ENCODE measurements around the gene PIAS1.
A peak's percentile ranks its signal among the peaks of the same experiment; 100 is the strongest.
"Not testable (repeated sequence)": the region's sequence is repeated elsewhere in the genome, so short reads cannot be mapped to it uniquely, and the experiment has no call there.

The PIAS1 gene

DNA sequence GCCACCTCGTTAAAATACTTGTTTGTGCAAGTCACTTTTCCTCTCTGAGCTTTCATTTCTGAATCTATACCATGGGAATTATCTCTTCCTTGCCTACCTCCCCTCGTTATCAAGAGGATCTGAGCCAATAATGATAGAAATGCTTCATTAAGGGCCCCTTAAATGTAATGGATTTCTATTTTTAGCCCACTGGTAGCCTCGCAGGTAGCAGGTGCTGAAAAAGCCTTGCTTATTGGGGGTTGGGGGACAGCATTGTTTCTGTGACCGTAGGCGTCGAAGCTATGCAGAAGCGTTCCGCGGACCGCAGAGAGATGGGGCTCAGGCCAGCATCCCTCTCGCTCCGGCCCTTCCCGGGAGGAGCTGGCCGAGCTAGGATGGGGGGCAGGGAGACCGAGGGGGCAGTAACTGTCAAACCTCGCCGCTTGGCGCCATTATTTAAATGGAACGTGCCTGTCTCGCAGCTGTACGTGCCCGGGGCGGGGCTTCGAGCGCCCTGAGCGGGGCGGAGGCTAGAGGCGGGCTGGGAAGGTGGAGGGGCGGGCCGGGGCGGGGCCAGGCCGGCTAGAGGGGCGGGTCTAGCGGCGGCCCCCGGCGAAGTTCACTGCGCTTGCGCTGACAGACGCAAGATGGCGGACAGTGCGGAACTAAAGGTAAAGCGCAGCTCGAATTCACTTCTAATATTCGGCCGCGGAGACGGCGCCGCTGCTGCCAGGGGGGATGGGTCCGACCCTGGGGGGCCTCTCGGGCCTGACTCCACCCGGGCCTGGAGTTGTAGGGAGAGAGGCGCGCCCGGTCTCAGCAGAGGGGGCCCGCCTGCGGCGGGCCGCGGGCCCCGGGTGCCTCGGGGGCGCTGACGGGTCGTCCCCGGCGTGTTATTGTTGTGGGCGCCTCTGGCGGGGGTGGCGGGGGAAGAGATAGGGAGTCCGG is at the start of gene PIAS1:
Gene PIAS1 (plus strand): TSS at position 615 of the 927 bp plus-strand sequence. CDS start 12 bp downstream, at position 627.
- peak; percentile 90 for DNase-seq

DNA sequence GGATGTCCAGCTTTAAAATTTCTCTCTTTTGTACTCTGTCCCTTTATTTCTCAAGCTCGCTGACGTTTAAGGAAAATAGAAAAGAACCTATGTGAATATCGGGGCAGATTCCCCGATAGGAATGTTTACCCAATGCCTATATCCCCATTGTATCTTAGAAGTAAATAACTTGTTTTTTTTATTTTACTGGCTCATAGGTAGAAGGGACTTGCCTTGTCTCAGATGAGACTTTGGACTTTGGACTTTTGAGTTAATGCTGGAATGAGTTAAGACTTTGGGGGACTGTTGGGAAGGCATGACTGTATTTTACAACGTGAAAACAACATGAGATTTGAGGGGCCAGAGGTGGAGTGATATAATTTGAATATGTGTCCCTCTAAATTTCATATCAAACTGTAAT is 46.5 kb upstream of the PIAS1 start:
- DNase-seq, result not testable (repeated sequence)

DNA sequence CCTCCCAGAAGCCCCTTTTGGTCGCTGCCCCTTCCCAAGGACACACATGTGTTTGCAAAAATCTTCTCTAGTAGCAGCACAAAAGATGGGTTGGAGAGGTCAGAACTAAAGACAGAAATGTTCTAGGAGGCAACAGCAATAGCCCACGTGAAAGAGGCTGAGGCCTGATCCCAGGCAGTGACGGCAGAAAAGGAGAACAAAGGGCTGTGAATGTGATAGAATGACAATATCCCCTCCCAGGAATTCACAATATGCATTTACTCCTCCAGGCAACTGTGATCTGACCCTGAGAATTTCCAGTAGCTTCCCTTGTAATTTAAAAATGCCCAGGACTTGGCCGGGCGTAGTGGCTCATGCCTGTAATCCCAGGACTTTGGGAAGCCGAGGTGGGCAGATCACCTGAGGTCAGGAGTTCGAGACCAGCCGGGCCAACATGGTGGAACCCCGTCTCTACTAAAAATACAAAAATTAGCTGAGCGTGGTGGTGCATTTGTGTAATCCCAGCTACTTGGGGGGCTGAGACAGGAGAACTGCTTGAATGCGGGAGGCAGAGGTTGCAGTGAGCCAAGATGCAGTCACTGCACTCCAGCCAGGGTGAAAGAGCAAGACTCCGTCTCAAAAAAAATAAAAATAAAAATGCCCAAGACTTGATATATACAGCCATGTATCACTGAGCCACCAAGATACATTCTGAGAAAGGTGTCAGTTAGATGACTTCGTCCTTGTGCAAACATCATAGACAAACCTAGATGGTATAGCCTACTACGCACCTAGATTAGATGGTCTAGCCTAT is 43.6 kb upstream of the PIAS1 start:
- no peak for DNase-seq

DNA sequence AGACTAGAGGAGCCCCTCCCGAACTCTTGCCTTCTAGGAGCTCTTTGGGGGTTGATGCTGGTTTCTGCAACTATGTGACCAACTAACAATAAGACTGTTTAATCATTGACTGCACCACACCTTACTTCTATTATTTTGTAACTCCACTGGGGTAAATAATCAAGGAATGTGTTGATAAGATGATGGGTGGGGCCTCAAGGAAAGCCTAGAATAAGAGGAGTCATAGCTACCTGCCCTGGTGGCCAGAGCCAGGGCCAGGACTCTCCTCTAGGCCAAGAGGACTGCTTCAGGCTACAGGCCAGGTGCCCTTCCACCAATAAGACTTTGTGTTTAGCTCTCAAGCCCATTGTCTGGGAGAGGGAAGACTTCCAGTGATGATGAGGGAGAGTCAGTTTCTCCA is 41.2 kb upstream of the PIAS1 start:
- DNase-seq, result no peak

DNA sequence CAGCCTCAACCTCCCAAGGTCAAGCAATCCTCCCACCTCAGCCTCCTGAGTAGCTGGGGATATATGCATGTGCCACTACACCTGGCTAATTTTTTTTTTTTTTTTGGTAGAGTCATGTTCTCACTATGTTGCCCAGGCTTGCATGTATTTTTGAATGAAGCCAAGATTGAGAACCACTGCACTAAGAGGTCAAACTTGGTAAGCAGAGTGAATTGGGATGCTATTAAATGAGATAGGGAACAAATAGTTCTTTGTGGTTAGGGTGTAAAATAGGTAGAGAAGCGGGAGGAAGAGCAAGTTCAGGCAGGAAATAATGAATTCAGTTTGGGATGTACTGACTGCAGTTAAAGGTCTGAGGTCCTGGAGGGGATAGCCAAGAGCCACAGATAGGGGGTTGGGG is 39.9 kb upstream of the PIAS1 start:
- DNase-seq, result no peak

DNA sequence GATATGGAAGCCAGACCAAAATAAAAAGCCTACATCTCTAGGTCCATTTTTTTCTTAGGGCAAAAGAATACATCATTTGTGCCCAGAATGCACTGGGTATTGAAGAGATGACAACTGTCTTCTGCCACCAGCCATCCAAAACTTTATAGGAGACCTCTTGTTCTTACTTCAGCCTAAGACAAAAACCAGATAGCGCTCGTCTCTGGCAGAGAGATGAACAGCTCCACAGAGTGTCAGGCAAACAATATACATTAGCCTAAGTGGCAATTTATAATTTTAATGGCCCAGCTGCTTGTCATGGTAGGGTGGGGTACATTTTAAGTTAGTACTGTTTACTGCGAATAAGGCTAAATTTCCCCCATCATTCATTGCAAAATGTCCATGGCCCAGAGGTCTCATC is 38.9 kb upstream of the PIAS1 start:
- no peak for DNase-seq

DNA sequence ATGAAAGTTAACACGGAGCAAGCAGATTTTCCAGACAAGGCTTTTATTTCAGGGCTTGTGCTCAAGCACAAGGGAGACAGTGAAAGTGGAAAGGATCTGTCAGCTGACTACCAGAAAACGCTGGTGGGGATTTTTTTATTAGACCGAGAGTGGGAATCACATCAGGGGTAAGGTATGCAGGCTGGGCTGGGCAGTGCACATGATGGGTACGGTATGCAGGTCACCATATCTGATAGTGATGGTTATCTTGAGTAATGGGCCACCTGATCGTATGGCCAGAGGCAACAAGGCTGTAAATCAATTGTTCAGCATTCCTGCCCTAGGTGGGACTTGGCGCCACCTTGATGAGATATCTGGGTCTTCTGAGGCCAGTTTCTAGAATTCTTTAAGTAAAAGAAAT is 36.9 kb upstream of the PIAS1 start:
- DNase-seq, result no peak

DNA sequence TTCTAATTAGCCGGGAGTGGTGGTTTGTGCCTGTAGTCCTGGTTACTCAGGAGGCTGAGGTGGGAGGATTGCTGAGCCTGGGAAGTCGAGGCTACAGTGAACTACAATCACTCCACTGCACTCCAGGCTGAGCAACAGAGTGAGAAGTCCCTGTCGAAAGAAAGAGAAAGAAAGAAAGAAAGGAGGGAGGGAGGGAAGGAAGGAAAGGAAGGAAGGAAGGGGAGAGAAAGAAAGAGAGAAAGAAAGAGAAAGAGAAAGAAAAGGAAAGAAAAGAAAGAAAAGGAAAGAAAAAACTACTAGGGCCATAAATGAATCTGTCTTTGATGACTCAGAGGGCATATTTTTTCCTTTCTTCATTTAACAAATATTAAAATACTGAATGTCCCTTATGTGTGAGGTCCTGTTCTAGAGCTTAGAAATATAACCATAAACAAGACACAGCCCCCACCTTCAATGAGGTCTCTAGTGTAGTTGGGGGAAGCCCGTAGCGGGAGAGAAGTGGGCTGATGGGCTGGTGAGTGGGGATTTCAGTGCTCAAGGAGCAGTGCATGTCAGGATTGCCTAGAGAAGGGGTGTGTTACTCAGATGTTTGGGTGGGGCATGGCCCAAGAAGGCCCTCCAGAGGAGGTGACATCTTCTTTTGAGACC is 35.2 kb upstream of the PIAS1 start:
- no peak for DNase-seq

DNA sequence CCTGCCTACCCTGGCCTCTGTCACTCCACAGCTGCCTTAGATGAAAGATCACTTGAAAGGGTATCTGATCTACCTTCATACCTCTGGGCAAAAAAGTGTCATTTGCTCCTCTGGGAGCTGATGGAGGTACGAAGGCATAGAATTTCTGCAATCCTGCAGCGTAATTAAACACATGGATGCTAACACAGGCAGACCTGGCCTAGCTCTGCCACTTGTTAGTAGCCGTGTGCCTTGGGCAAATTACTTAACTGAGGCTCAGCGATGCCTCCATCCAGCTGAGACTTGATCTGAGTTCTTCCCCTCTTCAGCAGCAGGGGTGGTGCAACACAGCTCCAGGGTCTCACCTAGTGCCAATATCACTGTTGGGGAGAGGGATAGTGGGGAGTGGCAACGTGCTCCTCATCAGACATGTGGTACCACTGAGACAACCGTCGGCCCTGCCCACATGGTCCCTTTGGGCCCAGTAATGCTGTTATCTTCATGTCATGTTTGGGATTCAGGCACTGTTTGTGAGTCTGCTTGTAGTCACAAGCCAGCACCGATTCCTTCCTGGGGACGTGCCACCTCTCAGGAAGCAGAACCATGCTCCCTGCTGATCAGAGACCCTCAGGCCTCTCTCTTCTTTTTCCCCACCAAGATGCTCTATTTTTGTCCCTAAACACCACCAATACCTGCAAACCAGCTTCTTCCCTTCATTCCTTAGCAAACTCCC is 34.1 kb upstream of the PIAS1 start:
- DNase-seq, result no peak

DNA sequence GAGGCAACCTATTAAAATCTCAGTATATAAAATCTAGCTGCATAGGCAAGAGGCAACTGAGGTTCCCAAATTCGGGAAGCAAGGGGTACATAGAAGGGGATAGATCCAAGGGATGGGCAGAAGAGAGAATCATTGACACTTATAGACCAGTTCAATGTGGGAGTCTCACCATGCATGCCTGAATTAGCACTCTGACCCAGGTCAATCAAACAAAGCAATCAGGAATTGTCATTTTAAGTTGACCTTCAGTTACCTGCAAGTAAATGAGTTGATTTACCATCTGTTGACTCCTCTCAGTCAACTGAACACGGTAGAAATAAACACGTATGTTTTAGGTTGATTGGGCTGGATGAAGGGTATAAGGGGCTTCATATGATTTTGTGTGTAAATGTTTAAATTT is 33.4 kb upstream of the PIAS1 start:
- DNase-seq, result no peak

DNA sequence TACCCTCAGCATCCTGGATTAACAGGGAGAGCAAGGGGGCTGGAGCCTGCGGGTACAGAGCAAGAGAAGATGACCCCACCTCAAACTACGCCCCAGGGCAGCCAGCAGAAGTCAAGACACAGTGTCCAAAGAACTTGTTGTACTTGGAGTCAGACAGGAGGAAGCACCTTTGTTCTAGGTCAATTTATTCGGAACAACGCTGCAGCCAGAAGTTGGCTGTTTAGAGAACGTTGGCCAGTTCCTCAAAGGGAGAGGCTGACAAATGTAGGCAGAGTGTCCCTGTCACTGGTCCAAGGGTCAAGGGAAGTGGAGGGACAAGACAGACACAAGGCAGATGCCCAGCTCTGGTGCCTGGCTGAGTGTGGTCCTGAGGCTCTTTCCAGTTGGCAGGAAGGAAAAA is 32.1 kb upstream of the PIAS1 start:
- no peak for DNase-seq

DNA sequence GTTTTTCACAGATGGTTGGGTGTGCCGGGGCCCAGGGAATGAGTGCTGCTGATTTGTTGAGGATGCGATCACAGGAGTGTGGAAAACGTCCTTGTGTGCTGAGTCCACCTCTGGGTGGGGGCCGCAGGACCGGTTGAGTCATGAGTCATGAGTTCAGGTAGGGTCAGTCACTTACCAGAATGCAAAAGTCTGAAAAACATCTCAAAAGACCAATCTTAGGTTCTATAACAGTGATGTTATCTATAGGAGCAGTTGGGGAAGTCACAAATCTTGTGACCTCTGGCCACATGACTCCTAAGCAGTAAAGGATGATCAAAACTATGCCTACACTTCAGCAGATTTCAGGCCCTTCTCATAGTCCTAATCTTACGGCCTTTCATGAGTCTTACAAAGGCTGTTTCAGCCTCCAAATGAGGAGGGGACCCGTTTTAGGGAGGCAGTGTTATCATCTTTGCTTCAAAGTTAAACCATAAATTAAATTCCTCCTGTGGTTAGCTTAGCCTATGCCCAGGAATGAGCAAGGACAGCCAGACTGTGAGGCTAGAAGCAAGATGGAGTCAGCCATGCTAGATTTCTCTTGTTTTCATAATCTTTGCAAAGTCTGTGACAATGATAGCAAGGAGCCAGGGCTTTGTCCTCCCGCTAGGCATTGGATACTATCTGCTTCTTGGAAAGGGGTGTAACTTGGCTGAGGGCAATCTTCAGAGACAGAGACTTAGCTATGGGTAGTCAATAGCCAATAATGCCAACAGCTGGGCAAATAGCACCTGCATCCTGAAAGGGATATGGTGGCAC is 30.6 kb upstream of the PIAS1 start:
- no peak for DNase-seq

DNA sequence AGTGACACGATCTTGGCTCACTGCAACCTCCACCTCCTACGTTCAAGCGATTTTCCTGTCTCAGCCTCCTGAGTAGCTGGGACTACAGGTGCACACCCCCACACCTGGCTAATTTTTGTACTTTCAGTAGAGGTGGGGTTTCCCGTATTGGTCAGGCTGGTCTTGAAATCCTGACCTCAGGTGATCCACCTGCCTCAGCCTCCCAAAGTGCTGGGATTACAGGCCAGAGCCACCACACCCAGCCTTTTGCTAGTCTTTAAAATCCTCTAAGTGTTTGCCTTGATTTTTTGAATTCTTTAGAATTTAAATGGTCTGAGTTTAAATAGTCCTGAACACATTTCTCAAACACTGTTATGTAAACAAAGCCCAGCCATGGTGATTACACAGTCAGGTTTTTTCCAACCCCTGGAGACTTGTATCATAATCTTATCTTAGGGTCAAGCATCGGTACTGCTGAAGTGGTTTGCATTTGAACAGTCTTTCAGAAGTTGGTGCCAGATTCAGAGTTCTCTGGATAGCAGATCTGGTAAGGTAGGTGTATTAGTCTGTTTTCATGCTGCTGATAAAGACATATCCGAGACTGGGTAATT is 28.2 kb upstream of the PIAS1 start:
- DNase-seq, result no peak

DNA sequence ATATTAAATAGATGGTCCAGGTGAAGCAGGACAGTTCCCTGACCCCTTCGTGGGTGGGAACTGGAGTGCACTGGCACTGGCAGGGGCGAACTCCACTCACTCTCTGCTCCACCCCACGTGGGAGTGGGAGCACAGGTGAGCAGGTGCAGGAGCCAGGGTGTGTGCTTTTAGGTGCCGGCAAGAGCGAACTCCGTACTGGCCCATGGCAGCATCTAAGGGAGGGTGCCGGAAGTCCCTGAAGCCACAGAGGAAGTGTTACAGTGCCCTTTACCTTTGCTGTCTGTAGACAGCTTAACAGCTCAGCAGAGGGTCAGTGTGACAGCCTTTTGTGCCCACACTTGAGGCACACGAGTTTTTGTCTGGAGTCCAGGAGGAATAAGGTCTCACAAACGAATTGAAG is 26.7 kb upstream of the PIAS1 start:
- no peak for DNase-seq

DNA sequence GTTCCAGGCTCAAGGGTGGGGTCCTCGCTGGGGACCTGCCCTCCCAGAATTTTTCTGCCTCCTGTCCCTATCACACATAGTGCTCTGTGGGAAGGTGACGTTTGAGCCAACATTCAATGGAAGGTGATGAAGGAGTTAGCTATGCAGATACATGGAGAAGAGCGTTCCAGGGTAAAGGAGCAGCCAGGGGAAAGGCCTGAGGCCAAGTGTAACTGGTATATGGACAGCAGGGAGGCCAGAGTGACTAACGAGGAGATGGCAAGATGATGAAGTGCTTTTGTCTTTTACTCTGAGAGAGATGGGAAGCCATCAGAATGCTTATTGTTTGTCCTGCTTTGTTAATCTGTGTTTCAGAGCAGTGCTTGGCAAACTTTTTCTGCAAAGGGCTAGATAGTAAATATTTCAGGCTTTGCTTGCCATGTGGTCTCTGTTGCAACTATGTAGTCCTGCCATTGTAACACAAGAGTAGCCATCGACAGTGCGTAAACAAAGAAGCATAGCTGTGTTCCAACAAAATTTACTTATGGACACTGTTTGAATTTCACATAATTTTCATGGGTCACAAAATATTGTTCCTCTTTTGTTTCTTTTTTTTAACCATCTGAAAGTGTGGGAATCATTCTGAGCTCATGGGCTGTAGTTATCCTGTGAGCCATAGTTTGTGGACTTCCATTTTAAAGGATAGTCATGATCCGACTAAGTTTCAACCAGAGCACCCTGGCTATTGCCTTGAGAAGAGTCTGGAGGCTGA is 25.8 kb upstream of the PIAS1 start:
- DNase-seq, result no peak

DNA sequence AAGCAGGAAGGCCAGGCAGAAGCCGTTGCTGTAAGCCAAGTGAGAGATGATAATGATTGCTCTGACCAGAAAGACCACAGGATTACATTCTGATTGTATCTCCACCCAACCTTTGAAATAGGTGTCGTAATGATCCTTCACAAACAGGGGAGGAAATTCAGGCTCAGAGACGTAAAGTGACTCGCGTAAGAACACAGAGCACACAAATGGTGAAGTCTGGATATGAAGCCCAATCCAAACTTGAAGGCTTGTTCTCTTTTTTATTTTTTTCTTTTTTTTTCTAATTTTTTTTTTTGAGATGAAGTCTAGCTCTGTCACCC is 25.3 kb upstream of the PIAS1 start:
- no peak for DNase-seq

DNA sequence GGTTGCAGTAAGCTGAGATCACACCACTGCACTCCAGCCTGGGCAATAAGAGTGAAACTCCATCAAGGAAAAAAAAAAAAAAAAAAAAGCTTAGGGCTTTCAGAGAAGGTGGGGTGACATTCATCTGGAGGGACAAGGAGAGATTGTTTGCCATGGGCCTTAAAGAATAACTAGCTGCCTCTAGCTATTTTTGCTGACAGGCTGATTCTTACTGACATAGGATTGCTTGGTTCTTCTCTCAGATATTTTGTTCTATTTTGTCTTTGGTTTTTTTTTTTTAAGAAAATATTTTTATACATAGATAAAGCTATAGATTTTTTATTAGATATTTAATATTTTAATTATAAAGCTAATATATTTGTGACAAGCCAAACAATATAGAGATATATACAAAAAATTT is 24.2 kb upstream of the PIAS1 start:
- no peak for DNase-seq

DNA sequence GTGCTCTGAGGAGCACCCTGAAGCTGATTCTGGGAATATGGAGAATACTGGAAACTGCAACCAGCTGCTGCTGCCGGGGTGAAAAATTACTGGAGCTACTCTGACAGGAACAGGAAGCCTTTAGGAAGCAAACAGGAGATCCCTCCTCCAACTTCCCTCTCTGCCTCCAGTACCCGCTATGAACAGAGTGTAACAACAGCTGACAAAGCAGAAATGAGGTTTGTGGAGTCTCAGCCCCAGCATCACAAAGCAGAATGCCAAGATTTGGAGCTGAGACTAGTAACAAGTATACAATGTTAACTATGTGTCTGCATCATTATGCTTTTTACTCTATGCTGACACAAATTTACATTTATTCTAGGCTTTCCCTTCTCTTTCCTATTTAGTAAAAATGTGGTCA is 22.7 kb upstream of the PIAS1 start:
- DNase-seq, result peak; percentile 4 to 16

DNA sequence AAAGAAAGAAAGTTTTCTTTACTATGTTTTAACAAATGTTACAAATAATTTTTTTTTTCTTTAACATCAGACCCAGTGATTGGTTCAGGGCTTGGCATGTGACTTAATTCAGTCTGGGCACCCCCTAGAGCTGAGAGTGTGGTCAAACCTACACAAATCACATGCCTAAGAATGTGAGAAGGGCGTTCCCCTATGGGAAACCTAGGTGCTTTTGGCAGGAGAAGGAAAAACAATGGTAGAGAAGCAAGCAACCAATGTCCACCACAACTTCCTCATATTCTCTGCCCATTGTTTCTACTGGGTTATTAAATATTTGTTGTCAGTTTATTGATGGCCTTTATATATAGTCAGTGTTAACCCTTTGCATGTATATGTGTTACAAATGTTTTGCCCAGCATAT is 21.4 kb upstream of the PIAS1 start:
- DNase-seq, result no peak

DNA sequence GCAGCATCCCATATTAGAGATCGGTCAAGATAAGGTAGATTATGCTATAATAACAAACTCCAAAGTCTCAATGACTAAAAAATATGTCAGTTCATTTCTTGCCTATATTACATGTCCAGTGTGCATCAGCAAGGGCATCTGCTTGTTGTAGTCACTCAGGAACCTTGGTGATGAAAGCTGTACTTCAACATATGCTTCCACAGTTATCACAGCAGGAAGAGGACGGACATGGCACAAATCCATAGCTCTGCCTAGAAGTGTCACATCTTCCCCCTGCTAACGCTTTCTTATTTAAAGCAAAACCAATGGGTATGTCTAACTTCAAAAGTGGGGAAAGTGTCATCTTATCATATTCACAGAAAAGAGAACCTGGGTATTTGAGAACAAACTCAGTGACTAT is 20.0 kb upstream of the PIAS1 start:
- DNase-seq, result no peak

DNA sequence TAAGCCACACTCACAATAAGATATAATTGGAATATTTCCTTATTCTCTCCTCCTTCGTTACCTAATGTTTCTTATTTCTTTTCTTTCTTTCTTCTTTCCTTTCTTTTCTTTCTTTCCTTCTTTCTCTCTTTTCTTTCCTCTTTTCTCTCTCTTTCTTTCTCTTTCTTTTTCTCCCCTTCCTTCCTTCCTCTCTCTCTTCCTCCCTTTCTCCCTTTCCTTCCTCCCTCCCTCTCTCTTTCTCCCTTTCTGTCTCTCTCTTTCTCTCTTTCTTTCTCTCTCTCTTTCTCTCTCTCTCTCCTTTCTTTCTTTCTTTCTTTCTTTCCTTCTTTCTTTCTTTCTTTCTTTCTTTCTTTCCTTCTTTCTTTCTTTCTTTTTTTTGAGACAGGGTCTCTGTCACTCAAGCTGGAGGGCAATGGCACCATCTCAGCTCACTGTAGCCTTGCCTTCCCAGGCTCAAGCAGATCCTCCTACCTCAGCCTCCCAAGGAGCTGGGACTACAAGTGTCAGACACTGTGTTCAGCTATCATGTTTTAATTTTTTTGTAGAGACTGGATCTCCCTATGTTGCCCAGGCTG is 19.3 kb upstream of the PIAS1 start:
- no peak for DNase-seq
